Astrocyte of the spinal cord (primary cell): ENCODE results near the gene HNRNPLL.

Experiments
- DNase-seq: peaks from one replicate; pipeline ENCODE4 v3.0.0; 2011; ENCODE audit warnings: low read depth, low spot score
- H3K4me3 ChIP-seq: 2 replicates; pipeline ENCODE4 v1.5.1; 2011; ENCODE audit warnings: low read depth, mild to moderate bottlenecking, low read length, moderate library complexity
- in situ Hi-C: cut with HindIII; loops from 2 replicates; pipeline ENCODE4 v1.10.0; 2017; ENCODE audit warnings: low sequenced_read_pairs
- TF ChIP-seq, protein P1 (sequence below): IDR thresholded peaks from 2 replicates; pipeline ENCODE4 v1.5.1; 2012; ENCODE audit warnings: low read depth, mild to moderate bottlenecking, low read length, inconsistent platforms

HNRNPLL gene

GRCh38 chr2:38551746-38552145, 51.0 kb downstream of the HNRNPLL start:
- no peak for DNase-seq
- no peak overlapping the region for H3K4me3 ChIP-seq
- in situ Hi-C loops, result no loop called here
- TF ChIP-seq, protein P1, sequence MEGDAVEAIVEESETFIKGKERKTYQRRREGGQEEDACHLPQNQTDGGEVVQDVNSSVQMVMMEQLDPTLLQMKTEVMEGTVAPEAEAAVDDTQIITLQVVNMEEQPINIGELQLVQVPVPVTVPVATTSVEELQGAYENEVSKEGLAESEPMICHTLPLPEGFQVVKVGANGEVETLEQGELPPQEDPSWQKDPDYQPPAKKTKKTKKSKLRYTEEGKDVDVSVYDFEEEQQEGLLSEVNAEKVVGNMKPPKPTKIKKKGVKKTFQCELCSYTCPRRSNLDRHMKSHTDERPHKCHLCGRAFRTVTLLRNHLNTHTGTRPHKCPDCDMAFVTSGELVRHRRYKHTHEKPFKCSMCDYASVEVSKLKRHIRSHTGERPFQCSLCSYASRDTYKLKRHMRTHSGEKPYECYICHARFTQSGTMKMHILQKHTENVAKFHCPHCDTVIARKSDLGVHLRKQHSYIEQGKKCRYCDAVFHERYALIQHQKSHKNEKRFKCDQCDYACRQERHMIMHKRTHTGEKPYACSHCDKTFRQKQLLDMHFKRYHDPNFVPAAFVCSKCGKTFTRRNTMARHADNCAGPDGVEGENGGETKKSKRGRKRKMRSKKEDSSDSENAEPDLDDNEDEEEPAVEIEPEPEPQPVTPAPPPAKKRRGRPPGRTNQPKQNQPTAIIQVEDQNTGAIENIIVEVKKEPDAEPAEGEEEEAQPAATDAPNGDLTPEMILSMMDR, result no peak

- TF ChIP-seq, protein P1, result no peak
- no peak for DNase-seq
- in situ Hi-C loops, result no loop called here
- H3K4me3 ChIP-seq, result no peak overlapping the region
Observed at GRCh38 chr2:38551171-38551570, 51.6 kb downstream of the HNRNPLL start.

DNA sequence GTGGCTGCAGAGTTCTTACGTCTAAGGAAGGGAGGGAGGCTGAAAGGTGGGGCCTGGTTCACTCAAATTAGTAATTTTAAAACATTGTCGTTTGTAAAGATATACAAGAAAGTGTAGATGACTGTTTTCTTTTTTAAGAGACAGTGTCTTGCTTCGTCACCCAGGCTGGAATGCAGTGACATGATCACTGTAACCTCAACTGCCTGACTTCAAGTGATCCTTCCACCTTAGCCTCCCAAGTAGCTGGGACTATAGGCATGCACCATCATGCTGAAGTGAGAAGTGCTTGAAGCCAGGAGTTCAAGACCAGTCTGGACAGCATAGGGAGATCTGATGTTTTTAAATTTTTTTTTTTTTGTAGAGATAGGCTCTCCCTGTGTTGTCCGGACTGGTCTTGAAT, 52.9 kb downstream of the HNRNPLL start:
- in situ Hi-C loops, result no loop called here
- TF ChIP-seq, protein P1, result no peak
- no peak overlapping the region for H3K4me3 ChIP-seq
- no peak for DNase-seq

GRCh38 chr2:38549071-38549704, 53.5 kb downstream of the HNRNPLL start:
- DNase-seq, result no peak
- in situ Hi-C loops, result no loop called here
- TF ChIP-seq, protein P1, result no peak
- H3K4me3 ChIP-seq, result no peak overlapping the region

- TF ChIP-seq, protein P1, result no peak
- no peak overlapping the region for H3K4me3 ChIP-seq
- no peak for DNase-seq
- in situ Hi-C loops, result no loop called here
Observed at GRCh38 chr2:38547791-38548190, 54.9 kb downstream of the HNRNPLL start.

- TF ChIP-seq, protein P1, result no peak
- in situ Hi-C loops, result no loop called here
- no peak overlapping the region for H3K4me3 ChIP-seq
- no peak for DNase-seq
Observed at GRCh38 chr2:38546585-38546984, 56.1 kb downstream of the HNRNPLL start.
